Progenitor cell of endocrine pancreas (in vitro differentiated cells): ENCODE measurements around the gene SFXN4. TPM values are rescaled to one million over a fixed set of nuclear protein-coding genes. Genes with fewer than 3 reads are reported as not detected.
"Not testable (repeated sequence)": the region's sequence is repeated elsewhere in the genome, so short reads cannot be mapped to it uniquely, and the experiment has no call there.

Experiments
- DNase-seq: peaks from one replicate; pipeline ENCODE4 v3.0.0; 2021; ENCODE audit warnings: low spot score; ENCODE audit not compliant: unreplicated experiment
- H3K27ac Mint-ChIP-seq: 2 replicates; pipeline ENCODE4 v1.8.0; 2021; ENCODE audit warnings: mild to moderate bottlenecking, moderate library complexity, mixed read lengths
- H3K27me3 Mint-ChIP-seq: 2 replicates; pipeline ENCODE4 v1.8.0; 2021; ENCODE audit warnings: mixed read lengths
- H3K36me3 Mint-ChIP-seq: 2 replicates; pipeline ENCODE4 v1.8.0; 2022; ENCODE audit warnings: mixed read lengths; ENCODE audit not compliant: insufficient read depth
- H3K4me1 Mint-ChIP-seq: 2 replicates; pipeline ENCODE4 v1.8.0; 2021; ENCODE audit warnings: low read depth, mixed read lengths
- H3K4me3 Mint-ChIP-seq: 2 replicates; pipeline ENCODE4 v1.8.0; 2021; ENCODE audit warnings: low read depth, mild to moderate bottlenecking, moderate library complexity, mixed read lengths
- H3K9me3 Mint-ChIP-seq: 2 replicates; pipeline ENCODE4 v1.8.0; 2021; ENCODE audit warnings: low read depth, mixed read lengths
- total RNA-seq: library from RNA; stranded (reverse); gene quantifications from 2 replicates; pipeline ENCODE4 v1.2.1, GENCODE V29; 2021
- TF ChIP-seq, protein P1 (sequence below): fragments of 200-600 bp; sonication (generic); IDR thresholded peaks from one replicate; pipeline ENCODE4 v1.5.0; 2021; ENCODE audit warnings: antibody characterized with exemption, mild to moderate bottlenecking; ENCODE audit not compliant: unreplicated experiment

The SFXN4 gene
- total RNA-seq, 1 donor from 2014 or later = 27.2 TPM

GRCh38 chr10:119100434-119101238 is 64.9 kb downstream of the SFXN4 start:
- TF ChIP-seq, protein P1, sequence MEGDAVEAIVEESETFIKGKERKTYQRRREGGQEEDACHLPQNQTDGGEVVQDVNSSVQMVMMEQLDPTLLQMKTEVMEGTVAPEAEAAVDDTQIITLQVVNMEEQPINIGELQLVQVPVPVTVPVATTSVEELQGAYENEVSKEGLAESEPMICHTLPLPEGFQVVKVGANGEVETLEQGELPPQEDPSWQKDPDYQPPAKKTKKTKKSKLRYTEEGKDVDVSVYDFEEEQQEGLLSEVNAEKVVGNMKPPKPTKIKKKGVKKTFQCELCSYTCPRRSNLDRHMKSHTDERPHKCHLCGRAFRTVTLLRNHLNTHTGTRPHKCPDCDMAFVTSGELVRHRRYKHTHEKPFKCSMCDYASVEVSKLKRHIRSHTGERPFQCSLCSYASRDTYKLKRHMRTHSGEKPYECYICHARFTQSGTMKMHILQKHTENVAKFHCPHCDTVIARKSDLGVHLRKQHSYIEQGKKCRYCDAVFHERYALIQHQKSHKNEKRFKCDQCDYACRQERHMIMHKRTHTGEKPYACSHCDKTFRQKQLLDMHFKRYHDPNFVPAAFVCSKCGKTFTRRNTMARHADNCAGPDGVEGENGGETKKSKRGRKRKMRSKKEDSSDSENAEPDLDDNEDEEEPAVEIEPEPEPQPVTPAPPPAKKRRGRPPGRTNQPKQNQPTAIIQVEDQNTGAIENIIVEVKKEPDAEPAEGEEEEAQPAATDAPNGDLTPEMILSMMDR = no peak
- no peak overlapping the region for H3K4me3 Mint-ChIP-seq
- H3K27me3 Mint-ChIP-seq = no peaks in the 10 kb centered on the region
- H3K9me3 Mint-ChIP-seq = no peaks in the 10 kb centered on the region
- no peaks in the 10 kb centered on the region for H3K36me3 Mint-ChIP-seq
- DNase-seq = no peak
- no peak overlapping the region for H3K27ac Mint-ChIP-seq
- H3K4me1 Mint-ChIP-seq = peaks cover 3% of the 10 kb centered on the region

DNA sequence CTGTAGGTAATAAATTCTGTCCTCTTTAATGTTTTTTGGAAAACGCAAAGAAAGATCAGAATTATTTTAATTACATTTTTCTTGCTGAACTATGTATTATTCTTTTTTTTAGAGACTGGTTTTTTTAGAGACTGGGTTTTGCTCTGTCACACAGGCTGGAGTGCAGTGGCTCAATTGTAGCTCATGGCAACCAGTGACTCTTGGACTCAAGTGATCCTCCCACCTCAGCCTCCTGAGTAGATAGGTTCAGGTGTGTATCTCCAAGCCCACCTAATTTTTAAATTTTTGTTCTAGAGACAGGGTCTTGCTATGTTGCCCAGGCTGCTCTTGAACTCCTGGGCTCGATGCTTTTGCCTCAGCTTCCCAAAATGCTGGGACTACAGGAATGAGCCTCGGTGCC is 66.9 kb downstream of the SFXN4 start:
- Mint-ChIP-seq H3K27ac (no peak overlapping the region), H3K4me3 (no peak overlapping the region), H3K27me3 (no peaks in the 10 kb centered on the region), H3K36me3 (no peaks in the 10 kb centered on the region), H3K4me1 (no peaks in the 10 kb centered on the region), H3K9me3 (no peaks in the 10 kb centered on the region)
- TF ChIP-seq, protein P1 = no peak
- no peak for DNase-seq

GRCh38 chr10:119096641-119097415 is 68.7 kb downstream of the SFXN4 start:
- not testable (repeated sequence) for H3K36me3 Mint-ChIP-seq, H3K27me3 Mint-ChIP-seq, H3K27ac Mint-ChIP-seq, DNase-seq, H3K9me3 Mint-ChIP-seq, H3K4me3 Mint-ChIP-seq, H3K4me1 Mint-ChIP-seq

DNA sequence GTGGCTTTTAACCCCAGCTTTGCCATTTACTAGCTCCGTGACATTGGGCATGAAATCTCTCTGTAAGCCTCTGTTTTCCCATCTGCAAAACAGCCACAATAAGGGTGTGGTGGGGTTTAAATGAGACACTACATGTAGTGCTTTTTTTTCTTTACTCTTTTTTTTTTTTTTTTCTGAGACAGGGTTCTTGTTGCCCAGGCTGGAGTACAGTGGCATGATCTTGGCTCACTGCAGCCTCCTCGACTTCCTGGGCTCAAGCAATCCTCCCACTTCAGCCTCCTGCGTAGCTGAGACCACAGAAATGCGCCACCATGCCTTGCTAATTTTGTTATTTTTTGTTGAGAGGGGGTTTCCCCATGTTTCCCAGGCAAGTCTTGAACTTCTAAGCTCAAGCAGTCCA is 69.9 kb downstream of the SFXN4 start:
- Mint-ChIP-seq H3K4me1 (peaks cover 3% of the 10 kb centered on the region), H3K4me3 (no peak overlapping the region), H3K27ac (no peak overlapping the region), H3K9me3 (no peaks in the 10 kb centered on the region), H3K36me3 (no peaks in the 10 kb centered on the region), H3K27me3 (peaks cover 3% of the 10 kb centered on the region)
- TF ChIP-seq, protein P1 = no peak
- DNase-seq = no peak

DNA sequence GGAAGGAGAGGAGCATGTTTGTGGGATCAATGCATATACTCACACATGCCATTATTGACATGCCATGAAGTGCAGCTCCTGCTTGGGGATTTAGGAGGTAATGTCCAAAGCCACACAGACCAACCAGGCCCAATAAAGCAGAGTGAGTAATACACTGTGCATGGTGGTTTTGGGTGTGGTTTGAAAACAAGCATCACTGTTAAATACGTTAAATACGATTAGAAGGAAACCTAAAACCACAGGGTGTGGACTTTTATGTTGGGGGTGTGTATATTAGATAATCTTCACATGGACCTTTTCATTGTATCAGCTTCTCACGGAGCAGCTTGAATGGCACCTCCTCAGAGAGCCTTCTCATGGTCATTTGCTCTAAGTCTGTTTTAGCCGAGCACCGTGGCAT is 74.5 kb downstream of the SFXN4 start:
- TF ChIP-seq, protein P1 = no peak
- Mint-ChIP-seq H3K4me3 (no peak overlapping the region), H3K36me3 (no peaks in the 10 kb centered on the region), H3K27me3 (peaks cover 3% of the 10 kb centered on the region), H3K27ac (no peak overlapping the region), H3K9me3 (no peaks in the 10 kb centered on the region), H3K4me1 (peaks cover 3% of the 10 kb centered on the region)
- no peak for DNase-seq

Other genes starting within 250 kb of the SFXN4 start
- 2.7 and 3.5 TPM in 2 replicates for gene NANOS1, start 136.0 kb downstream of the SFXN4 start, total RNA-seq
- 127 and 129 TPM in 2 replicates for gene EIF3A, start 84.9 kb downstream of the SFXN4 start, total RNA-seq
- gene DENND10, start 61.6 kb downstream of the SFXN4 start, total RNA-seq = 44.6 and 48.5 TPM in 2 replicates
- 116 and 117 TPM in 2 replicates for gene PRDX3, start 13.1 kb upstream of the SFXN4 start, total RNA-seq
- 21.6 and 23.0 TPM in 2 replicates for gene GRK5, start 41.9 kb upstream of the SFXN4 start, total RNA-seq